Stimulated activated CD4-positive, alpha-beta T cell treated with anti-CD3 and anti-CD28 coated beads, TNF-alpha, amount 100 ng/mL, for 1 hour (primary cell): Measurements from ENCODE around the gene UBE3B.
A peak's percentile ranks its signal among the peaks of the same experiment; 100 is the strongest.
"Not testable (repeated sequence)": the region's sequence is repeated elsewhere in the genome, so short reads cannot be mapped to it uniquely, and the experiment has no call there.

Experiments used
- DNase-seq, 3 donors: peaks; one replicate each; pipeline ENCODE4 v3.0.0-alpha.2; 2020; ENCODE audit warnings: low read depth in 3 of 3, low spot score in 1 of 3

UBE3B gene

GRCh38 chr12:109477185-109477962 lies at the start of gene UBE3B, which contains the start of gene KCTD10:
Gene UBE3B (plus strand): TSS chr12:109477634. CDS start chr12:109483552, 5,918 bp downstream.
Gene KCTD10 (minus strand): TSS chr12:109477300. CDS start chr12:109477262, 38 bp downstream.
- peak; percentile 58 to 76 (median 66) for DNase-seq

DNA sequence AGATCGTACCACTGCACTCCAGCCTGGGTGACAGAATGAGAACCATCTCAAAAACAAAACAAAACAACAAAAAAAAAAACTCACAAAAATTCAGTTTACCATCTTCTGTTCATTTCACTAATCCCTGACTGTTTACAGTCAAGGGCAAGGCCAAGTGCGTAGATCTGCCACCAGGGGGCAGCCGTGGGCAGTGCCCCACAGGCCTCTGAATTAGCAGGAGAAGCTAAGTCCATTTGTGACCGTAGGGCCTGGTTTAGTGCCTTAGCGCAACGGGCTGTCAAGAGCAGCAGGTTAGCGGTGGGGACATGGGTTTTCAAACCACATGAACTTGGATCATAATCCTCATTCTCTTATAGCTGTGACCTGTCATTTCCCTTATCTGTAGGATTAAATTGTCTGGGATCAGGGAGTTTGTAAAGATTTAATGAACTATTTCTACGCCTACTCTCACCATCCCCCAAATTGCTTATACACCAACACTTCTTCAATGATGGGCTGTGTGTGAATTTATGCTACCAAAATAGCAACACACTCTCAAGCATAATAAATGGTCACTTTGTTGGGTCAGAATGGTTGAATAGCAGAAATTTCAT lies 49.3 kb upstream of the UBE3B start:
- peak; percentile 26 to 64 (median 40) for DNase-seq

GRCh38 chr12:109428804-109429203 lies 48.6 kb upstream of the UBE3B start:
- not testable (repeated sequence) for DNase-seq

DNA sequence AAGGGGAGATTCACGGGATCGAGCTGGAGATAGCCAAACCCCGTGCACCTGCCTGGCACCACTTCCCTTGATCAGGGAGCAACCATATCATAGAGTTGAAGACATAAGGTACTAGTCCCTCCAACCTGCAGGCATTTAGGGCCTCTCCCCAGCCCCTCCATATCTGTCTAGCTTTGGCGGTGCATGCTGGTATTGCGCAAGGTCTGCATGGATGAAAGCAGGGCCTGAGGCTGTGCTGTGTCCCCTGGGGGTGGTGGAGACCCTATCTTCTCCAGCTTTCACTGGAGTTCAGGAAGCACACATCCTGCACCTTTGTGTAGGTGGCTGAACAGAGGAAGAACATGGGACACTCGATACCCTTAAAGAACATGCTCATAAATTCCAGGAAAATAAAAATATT lies 47.2 kb upstream of the UBE3B start:
- DNase-seq, result no peak

DNA sequence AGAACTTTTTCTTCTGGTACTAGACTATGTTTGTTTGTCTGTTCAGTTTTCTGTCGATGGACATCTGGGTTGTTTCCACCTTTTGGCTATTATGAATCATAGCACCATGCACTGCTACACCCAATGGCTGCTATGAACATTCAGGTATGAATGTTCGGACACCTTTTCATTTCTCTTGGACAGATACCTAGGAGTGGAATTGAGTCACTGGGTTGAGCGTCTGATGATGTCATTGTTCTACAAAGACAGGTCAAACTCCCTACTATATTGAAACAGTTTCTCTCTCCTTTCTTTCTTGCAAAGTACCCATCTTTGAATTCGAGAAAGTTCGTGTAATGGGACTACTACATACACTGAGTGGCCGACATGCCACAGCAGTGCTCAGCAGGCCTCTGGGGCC lies 45.0 kb upstream of the UBE3B start:
- DNase-seq, result no peak

- DNase-seq, result peak; percentile 31 to 64 (median 35)
These were observed 44.6 kb upstream of the UBE3B start for GRCh38 chr12:109432842-109433304.

GRCh38 chr12:109433618-109434017 lies 43.8 kb upstream of the UBE3B start:
- no peak for DNase-seq

DNA sequence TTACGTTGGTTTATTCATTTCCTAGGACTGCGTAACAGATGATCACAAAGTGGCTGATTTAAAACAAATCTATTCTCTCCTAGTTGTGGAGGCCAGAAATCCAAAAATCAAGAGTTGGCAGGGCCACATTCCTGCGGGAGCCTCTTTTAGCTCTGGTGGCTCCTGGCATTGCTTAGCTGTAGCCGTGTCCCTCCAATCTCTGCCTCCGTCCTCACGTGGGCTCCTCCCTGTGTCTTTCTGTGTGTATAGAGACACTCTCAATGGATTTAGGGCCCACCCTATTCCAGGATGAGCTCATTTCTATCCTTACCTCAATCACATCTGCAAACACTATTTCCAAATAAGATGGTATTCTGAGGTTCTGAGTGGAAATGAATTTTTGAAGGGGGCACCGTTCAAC lies 42.9 kb upstream of the UBE3B start:
- no peak for DNase-seq

DNA sequence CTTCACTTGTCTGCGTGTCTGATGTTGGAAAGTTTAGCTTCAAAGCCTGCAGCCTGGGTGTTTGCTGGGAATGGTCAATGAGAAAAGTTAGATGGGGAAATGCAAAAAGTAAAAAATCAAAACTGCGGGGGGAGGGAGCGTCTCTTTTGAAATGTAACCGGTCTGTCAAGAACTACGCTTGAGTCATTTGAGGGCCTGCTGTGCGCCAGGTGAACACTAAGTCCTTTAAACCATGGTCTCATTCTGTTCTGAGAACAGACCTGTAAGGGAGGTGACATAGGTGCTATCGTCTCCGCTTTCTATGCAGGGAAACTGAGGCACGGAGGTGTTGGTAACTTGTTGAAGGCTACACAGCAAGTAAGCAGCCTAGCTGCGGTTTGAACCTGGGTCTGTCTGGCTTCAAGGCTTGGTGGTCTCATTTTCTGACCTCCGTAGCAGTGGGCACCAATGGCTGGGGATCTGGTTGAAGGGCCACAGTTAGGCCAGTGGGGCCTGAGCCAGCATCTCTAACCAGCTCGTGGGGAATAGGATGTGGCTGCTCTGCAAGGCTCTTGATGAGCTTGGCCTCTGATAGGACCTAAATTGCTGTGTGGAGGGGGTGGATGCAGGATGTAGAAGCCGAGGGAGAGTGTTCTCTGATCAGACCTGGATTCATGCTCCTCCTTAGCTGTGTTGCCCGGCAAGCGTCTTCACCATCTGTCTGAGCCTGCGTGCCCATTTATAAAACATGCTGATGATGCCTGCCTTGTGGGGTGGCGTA lies 41.8 kb upstream of the UBE3B start:
- no peak for DNase-seq

DNA sequence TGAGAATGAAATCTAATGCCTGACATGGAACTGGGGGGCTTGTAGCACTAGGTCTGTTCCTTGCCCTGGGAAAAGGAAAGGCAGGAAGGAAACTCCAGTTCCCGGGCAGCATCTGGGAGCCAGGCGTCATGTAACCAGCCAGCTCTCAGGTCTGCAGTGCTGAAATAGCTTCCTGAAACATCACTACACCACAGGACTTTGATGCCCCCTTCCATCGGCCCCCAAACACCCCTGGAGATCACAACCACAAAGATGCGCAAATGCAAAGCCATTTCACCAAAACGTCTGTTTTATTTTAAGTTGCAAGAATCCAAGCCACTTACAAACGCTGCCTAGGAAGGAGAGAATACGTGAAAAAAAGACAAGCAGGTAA lies 41.3 kb upstream of the UBE3B start:
- DNase-seq, result no peak

DNA sequence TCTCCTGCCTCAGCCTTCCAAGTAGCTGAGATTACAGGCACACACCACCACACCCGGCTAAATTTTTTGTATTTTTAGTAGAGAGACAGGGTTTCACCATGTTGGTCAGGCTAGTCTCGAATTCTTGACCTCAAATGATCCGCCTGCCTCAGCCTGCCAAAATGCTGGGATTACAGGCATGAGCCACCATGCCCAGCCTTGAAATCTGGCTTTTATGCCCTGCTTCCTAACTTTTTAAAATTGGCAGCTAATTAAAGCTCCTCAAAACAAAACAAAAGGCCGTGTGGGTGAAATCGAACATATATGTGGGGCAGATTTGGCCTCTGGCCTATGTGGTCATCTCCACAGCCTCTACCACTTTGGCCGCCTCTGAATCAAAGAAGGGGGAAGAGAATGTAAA lies 38.3 kb upstream of the UBE3B start:
- DNase-seq, result no peak

DNA sequence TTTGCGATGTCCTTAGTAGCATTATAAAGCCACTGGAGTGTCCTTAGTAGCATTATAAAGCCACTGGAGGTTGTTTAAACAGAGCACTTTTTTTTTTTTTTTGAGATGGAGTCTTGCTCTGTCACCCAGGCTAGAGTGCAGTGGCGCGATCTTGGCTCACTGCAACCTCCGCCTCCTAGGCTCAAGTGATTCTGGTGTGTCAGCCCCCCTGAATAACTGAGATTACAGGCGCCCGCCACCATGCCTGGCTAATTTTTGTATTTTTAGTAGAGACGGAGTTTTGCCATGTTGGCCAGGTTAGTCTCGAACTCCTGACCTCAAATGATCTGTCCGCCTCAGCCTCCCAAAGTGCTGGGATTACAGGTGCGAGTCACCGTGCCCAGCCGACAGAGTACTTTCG lies 37.5 kb upstream of the UBE3B start:
- DNase-seq, result not testable (repeated sequence)

DNA sequence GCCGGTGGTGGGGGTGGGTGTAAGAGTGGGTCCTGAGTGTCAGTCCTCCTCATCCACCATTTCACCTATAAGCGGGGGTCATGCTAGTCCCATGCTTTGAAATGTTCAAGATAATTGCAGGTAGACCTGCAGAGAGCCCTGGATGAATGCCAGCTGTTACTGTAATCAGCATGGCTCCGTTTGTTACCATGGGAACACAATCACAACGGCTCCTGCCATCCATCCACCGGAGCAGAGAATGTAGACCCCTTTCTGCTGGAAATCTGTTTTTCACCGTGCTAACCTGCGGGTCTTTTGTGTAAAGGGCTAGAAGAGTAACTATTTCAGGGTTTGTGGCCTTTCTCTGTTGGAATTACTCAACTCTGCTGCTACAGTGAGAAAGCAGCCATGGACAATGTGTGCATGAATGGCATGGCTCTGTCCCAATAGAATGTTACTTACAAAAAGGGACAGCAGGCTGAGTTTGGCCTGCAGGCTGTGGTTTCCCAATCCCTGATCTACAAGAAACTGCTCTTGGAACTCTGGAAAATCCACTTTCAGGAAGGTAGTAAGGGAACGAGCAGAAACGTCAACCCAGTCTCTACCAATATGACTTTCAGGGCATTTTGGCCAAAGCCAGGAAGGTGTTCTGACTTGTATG lies 36.5 kb upstream of the UBE3B start:
- no peak for DNase-seq

- DNase-seq, result no peak
These were observed 33.6 kb upstream of the UBE3B start for GRCh38 chr12:109443794-109444193.

DNA sequence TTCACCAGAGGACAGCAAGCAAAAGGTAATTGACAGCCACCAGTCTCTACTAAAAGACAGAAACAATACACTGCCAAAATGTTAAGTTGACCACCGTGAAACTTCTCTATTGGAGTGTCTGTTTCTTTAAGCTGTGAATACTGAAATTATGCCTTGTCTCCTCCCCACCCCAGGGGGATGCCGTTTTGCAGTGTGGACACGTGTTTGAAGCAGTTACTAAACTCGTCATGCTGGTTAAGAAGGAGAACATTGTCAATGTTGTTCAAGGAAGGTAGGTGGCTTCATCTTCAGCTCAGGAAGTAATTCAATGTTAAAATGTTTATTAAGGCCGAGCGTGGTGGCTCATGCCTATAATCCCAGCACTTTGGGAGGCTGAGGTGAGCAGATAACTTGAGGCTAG lies 33.2 kb upstream of the UBE3B start:
- no peak for DNase-seq

- DNase-seq, result no peak
These were observed 32.2 kb upstream of the UBE3B start for GRCh38 chr12:109445191-109445609.

DNA sequence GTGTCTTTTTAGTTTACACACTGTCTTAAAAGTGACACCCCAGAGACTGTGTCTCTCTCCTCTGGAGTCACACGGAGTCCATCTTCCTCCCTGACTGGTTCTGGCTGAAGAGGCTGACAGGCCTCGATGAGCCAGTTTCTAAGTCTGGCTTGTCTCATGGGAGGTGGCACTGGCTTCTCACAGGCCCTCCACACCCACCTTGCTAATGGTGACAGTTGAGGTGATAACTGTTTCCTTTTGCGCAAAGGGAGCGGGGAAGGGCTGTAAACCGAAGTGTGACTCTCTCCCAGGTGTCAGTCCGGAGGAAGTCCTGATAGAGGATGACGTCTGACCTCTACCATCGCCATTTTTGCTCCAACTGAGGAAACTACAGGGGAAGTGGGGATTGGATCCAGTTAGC lies 30.6 kb upstream of the UBE3B start:
- no peak for DNase-seq

- DNase-seq, result no peak
These were observed 30.0 kb upstream of the UBE3B start for GRCh38 chr12:109447482-109447881.

DNA sequence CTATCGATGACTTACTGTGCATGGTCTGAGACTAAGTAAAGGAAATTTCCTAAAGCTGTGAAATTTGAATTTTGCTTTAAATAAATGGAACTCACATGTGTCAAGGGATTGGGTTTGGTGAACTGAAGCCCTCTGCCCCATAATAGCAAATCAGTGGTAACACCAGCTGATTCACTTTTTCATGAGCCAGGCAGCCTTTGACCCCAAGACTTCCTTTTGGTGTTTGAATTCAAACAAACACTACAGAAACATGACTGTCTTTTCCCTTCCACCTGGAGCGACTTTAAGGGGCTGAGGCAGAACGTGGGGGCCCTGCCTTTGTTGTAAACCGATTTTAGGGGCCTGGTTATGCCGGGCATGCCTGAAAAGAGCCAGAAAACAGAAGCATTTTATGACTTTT lies 29.2 kb upstream of the UBE3B start:
- no peak for DNase-seq

- DNase-seq, result no peak
These were observed 28.6 kb upstream of the UBE3B start for GRCh38 chr12:109448707-109449390.
